ENCODE measurements around the gene VOPP1. TPM values are rescaled to one million over a fixed set of nuclear protein-coding genes. Genes with fewer than 3 reads are reported as not detected.

Gene VOPP1
- total RNA-seq, 1 experiment from 2014 or later, result 30.3 TPM

- ChIA-PET RAD21 (ENCODE audit: low non-redundant PET in 1 of 2, low total read pairs in 2 of 2, uncharacterized antibody in 2 of 2, unreplicated experiment in 2 of 2) (no interaction called here), POLR2A (no interaction called here), CTCF (no interaction called here)
- Histone ChIP-seq H3K4me3 (replicated peaks in 1 of 2; ENCODE audit: low read depth in 1 of 2, low read length in 2 of 2) (no peak overlapping the region), H3K9me3 (ENCODE audit: control insufficient read depth in 1 of 2, insufficient read depth in 1 of 2, low read depth in 1 of 2, low read length in 2 of 2) (no peaks in the 10 kb centered on the region), H3K4me2 (ENCODE audit: low read length) (no peak overlapping the region), H2AFZ (ENCODE audit: low read depth, low read length, poor library complexity, severe bottlenecking) (no peak overlapping the region), H4K20me1 (ENCODE audit: insufficient read depth) (no peaks in the 10 kb centered on the region), H3K9ac (ENCODE audit: low read length) (no peak overlapping the region), H3K27ac (ENCODE audit: low read depth, low read length) (no peak overlapping the region), H3K79me2 (ENCODE audit: insufficient read depth, low read length) (no peaks in the 10 kb centered on the region), H3K36me3 (ENCODE audit: control insufficient read depth in 1 of 2, insufficient read depth in 2 of 2, low read length in 2 of 2) (peaks cover 0 to 2% of the 10 kb centered on the region in 2 experiments; a peak in 1 of 4 replicates), H3K9me2 (ENCODE audit: insufficient read depth) (no peaks in the 10 kb centered on the region), H3K4me1 (ENCODE audit: control insufficient read depth in 1 of 2, insufficient read depth in 2 of 2, low read length in 2 of 2) (no peaks in the 10 kb centered on the region), H3K27me3 (ENCODE audit: insufficient read depth, low read length) (no peaks in the 10 kb centered on the region)
- no TSS peak for BruUV-seq (replicated peaks)
- TF ChIP-seq ZNF274 (IDR thresholded peaks at IDR 0.05; ENCODE audit: low read depth, low read length) (no peak), CEBPB (IDR thresholded peaks at IDR 0.05; ENCODE audit: low read depth) (no peak), SP1 (IDR thresholded peaks at IDR 0.05; ENCODE audit: low read depth) (no peak), EZH2 (IDR thresholded peaks at IDR 0.05) (no peak), TCF7L2 (IDR thresholded peaks at IDR 0.05; ENCODE audit: borderline replicate concordance, extremely low read depth, insufficient read depth, insufficient read length) (no peak), SRF (IDR thresholded peaks at IDR 0.05; ENCODE audit: low read depth) (no peak), MAX (IDR thresholded peaks at IDR 0.05) (no peak), EGR1 (IDR thresholded peaks at IDR 0.05; ENCODE audit: low read depth) (no peak), RAD21 (IDR thresholded peaks at IDR 0.05; ENCODE audit: low read depth) (no peak), ZFX (IDR thresholded peaks at IDR 0.05) (no peak), EZH2phosphoT487 (IDR thresholded peaks at IDR 0.05; ENCODE audit: borderline replicate concordance) (no peak), CBX3 (IDR thresholded peaks at IDR 0.05; ENCODE audit: low read depth) (no peak), FOSL1 (IDR thresholded peaks at IDR 0.05; ENCODE audit: low read depth) (no peak)
- intact Hi-C loops (cut with micrococcal nuclease), result no loop called here
- no peak for DNase-seq (ENCODE audit: low read depth, low spot score)
- no peak for ATAC-seq
Observed at GRCh38 chr7:55493408-55493807, 78.9 kb downstream of the VOPP1 start.

- Histone ChIP-seq H2AFZ (ENCODE audit: low read depth, low read length, poor library complexity, severe bottlenecking) (no peak overlapping the region), H3K4me2 (ENCODE audit: low read length) (no peak overlapping the region), H3K9ac (ENCODE audit: low read length) (no peak overlapping the region), H3K36me3 (ENCODE audit: control insufficient read depth in 1 of 2, insufficient read depth in 2 of 2, low read length in 2 of 2) (peaks cover 0 to 2% of the 10 kb centered on the region in 2 experiments; a peak in 1 of 4 replicates), H3K4me3 (replicated peaks in 1 of 2; ENCODE audit: low read depth in 1 of 2, low read length in 2 of 2) (no peak overlapping the region), H3K9me3 (ENCODE audit: control insufficient read depth in 1 of 2, insufficient read depth in 1 of 2, low read depth in 1 of 2, low read length in 2 of 2) (no peaks in the 10 kb centered on the region), H3K27me3 (ENCODE audit: insufficient read depth, low read length) (no peaks in the 10 kb centered on the region), H4K20me1 (ENCODE audit: insufficient read depth) (no peaks in the 10 kb centered on the region), H3K27ac (ENCODE audit: low read depth, low read length) (no peak overlapping the region), H3K79me2 (ENCODE audit: insufficient read depth, low read length) (no peaks in the 10 kb centered on the region), H3K4me1 (ENCODE audit: control insufficient read depth in 1 of 2, insufficient read depth in 2 of 2, low read length in 2 of 2) (no peaks in the 10 kb centered on the region), H3K9me2 (ENCODE audit: insufficient read depth) (no peaks in the 10 kb centered on the region)
- RAD21 ChIA-PET (ENCODE audit: low non-redundant PET in 1 of 2, low total read pairs in 2 of 2, uncharacterized antibody in 2 of 2, unreplicated experiment in 2 of 2), result no interaction called here
- DNase-seq (ENCODE audit: low read depth, low spot score) (no peak), ATAC-seq (no peak)
- POLR2A ChIA-PET, result no interaction called here
- CTCF ChIA-PET, result no interaction called here
- no TSS peak for BruUV-seq (replicated peaks)
- TF ChIP-seq SRF (IDR thresholded peaks at IDR 0.05; ENCODE audit: low read depth) (no peak), JUND (IDR thresholded peaks at IDR 0.05) (no peak), POLR2AphosphoS5 (IDR thresholded peaks at IDR 0.05; ENCODE audit: low read depth, low read length) (no peak), POLR2A (IDR thresholded peaks at IDR 0.05; ENCODE audit: borderline replicate concordance, extremely low read depth, insufficient read depth, insufficient read length) (no peak), YY1 (IDR thresholded peaks at IDR 0.05; ENCODE audit: extremely low read depth, insufficient replicate concordance, low read depth, low read length) (no peak), ZFX (IDR thresholded peaks at IDR 0.05) (no peak), MAX (IDR thresholded peaks at IDR 0.05) (no peak), REST (IDR thresholded peaks at IDR 0.05; ENCODE audit: low read depth) (no peak)
- intact Hi-C loops (cut with micrococcal nuclease), result no loop called here
Observed at GRCh38 chr7:55491346-55491745, 81.0 kb downstream of the VOPP1 start.

Data from HCT116 (cell line).